SK-N-SH treated with all-trans-retinoic acid at 6 μM for 48 hours (cell line): ENCODE results near the gene EPS8.

Source experiments
- ATAC-seq: fragments of 200-7000 bp; cut with Tn5 transposase; 3 replicates; pipeline ENCODE4 v1.9.1; 2020; ENCODE audit warnings: mild to moderate bottlenecking, moderate library complexity
- ARNTL ChIP-seq: fragments of 450-650 bp; formaldehyde crosslinking; IDR thresholded peaks from 2 replicates; pipeline ENCODE4 v1.5.0; 2020; ENCODE audit warnings: low read depth, mild to moderate bottlenecking, moderate library complexity, borderline replicate concordance
- BACH2 ChIP-seq: fragments of 250-450 bp; sonication (Bioruptor Pico); IDR thresholded peaks from 2 replicates; pipeline ENCODE4 v1.9.0; 2021; ENCODE audit warnings: mild to moderate bottlenecking, borderline replicate concordance
- CREB5 ChIP-seq: fragments of 250-450 bp; sonication (Bioruptor Pico); IDR thresholded peaks from 2 replicates; pipeline ENCODE4 v1.5.1; 2020; ENCODE audit warnings: low read depth, mild to moderate bottlenecking, moderate library complexity
- CSDC2 ChIP-seq: fragments of 250-450 bp; sonication (Bioruptor Pico); IDR thresholded peaks from 2 replicates; pipeline ENCODE4 v1.5.0; 2020; ENCODE audit warnings: mild to moderate bottlenecking, moderate library complexity
- CSRNP3 ChIP-seq: fragments of 250-450 bp; sonication (Bioruptor Pico); IDR thresholded peaks from 2 replicates; pipeline ENCODE4 v1.5.1; 2021; ENCODE audit warnings: mild to moderate bottlenecking, moderate library complexity
- ESRRG ChIP-seq: fragments of 250-450 bp; sonication (Bioruptor Pico); IDR thresholded peaks from 2 replicates; pipeline ENCODE4 v1.6.1; 2021; ENCODE audit warnings: mild to moderate bottlenecking
- ISL1 ChIP-seq: fragments of 250-450 bp; sonication (Bioruptor Pico); IDR thresholded peaks from 2 replicates; pipeline ENCODE4 v2.1.2; 2022; ENCODE audit warnings: mild to moderate bottlenecking, moderate library complexity
- OSR1 ChIP-seq: fragments of 250-450 bp; sonication (Bioruptor Pico); IDR thresholded peaks from 2 replicates; pipeline ENCODE4 v1.8.0; 2022; ENCODE audit warnings: moderate library complexity, mild to moderate bottlenecking, inconsistent platforms
- PPARA ChIP-seq: fragments of 250-450 bp; sonication (Bioruptor Pico); IDR thresholded peaks from 2 replicates; pipeline ENCODE4 v1.5.0; 2020; ENCODE audit warnings: mild to moderate bottlenecking, borderline replicate concordance
- RARB ChIP-seq: fragments of 250-450 bp; sonication (Bioruptor Pico); IDR thresholded peaks from 2 replicates; pipeline ENCODE4 v1.8.0; 2021; ENCODE audit warnings: mild to moderate bottlenecking, moderate library complexity
- SNAI2 ChIP-seq: fragments of 250-450 bp; sonication (Bioruptor Pico); IDR thresholded peaks from 2 replicates; pipeline ENCODE4 v1.5.0; 2020; ENCODE audit warnings: mild to moderate bottlenecking, moderate library complexity
- TCF4 ChIP-seq: fragments of 250-450 bp; sonication (Bioruptor Pico); IDR thresholded peaks from 2 replicates; pipeline ENCODE4 v1.8.0; 2021; ENCODE audit warnings: mild to moderate bottlenecking, moderate library complexity, borderline replicate concordance
- TOX ChIP-seq: fragments of 250-450 bp; sonication (Bioruptor Pico); IDR thresholded peaks from 2 replicates; pipeline ENCODE4 v1.8.0; 2021; ENCODE audit warnings: mild to moderate bottlenecking, moderate library complexity, borderline replicate concordance
- ZC3H10 ChIP-seq: fragments of 250-450 bp; sonication (Bioruptor Pico); IDR thresholded peaks from 2 replicates; pipeline ENCODE4 v1.5.1; 2021; ENCODE audit warnings: mild to moderate bottlenecking, moderate library complexity
- ZFP3 ChIP-seq: fragments of 250-450 bp; sonication (Bioruptor Pico); IDR thresholded peaks from 2 replicates; pipeline ENCODE4 v1.5.0; 2020; ENCODE audit warnings: mild to moderate bottlenecking, moderate library complexity
- ZNF70 ChIP-seq: fragments of 450-650 bp; formaldehyde crosslinking; IDR thresholded peaks from 2 replicates; pipeline ENCODE4 v1.5.0; 2020; ENCODE audit warnings: mild to moderate bottlenecking, moderate library complexity
- ZNF8 ChIP-seq: fragments of 450-650 bp; formaldehyde crosslinking; IDR thresholded peaks from 2 replicates; pipeline ENCODE4 v1.5.0; 2020; ENCODE audit warnings: mild to moderate bottlenecking, moderate library complexity
- TF ChIP-seq, protein P1 (sequence below): fragments of 250-450 bp; sonication (Bioruptor Pico); IDR thresholded peaks from 2 replicates; pipeline ENCODE4 v1.5.0; 2020; ENCODE audit warnings: mild to moderate bottlenecking, moderate library complexity
- TF ChIP-seq, protein P2 (sequence below): fragments of 250-450 bp; sonication (Bioruptor Pico); IDR thresholded peaks from 2 replicates; pipeline ENCODE4 v1.8.0; 2020; ENCODE audit warnings: mild to moderate bottlenecking, moderate library complexity, borderline replicate concordance
- TF ChIP-seq, protein P3 (sequence below): fragments of 250-450 bp; sonication (Bioruptor Pico); IDR thresholded peaks from 2 replicates; pipeline ENCODE4 v1.8.0; 2021; ENCODE audit warnings: low read depth, mild to moderate bottlenecking, moderate library complexity, borderline replicate concordance

The EPS8 gene

GRCh38 chr12:15650399-15651128 is 138.6 kb downstream of the EPS8 start (continued):
- TF ChIP-seq, protein P1, sequence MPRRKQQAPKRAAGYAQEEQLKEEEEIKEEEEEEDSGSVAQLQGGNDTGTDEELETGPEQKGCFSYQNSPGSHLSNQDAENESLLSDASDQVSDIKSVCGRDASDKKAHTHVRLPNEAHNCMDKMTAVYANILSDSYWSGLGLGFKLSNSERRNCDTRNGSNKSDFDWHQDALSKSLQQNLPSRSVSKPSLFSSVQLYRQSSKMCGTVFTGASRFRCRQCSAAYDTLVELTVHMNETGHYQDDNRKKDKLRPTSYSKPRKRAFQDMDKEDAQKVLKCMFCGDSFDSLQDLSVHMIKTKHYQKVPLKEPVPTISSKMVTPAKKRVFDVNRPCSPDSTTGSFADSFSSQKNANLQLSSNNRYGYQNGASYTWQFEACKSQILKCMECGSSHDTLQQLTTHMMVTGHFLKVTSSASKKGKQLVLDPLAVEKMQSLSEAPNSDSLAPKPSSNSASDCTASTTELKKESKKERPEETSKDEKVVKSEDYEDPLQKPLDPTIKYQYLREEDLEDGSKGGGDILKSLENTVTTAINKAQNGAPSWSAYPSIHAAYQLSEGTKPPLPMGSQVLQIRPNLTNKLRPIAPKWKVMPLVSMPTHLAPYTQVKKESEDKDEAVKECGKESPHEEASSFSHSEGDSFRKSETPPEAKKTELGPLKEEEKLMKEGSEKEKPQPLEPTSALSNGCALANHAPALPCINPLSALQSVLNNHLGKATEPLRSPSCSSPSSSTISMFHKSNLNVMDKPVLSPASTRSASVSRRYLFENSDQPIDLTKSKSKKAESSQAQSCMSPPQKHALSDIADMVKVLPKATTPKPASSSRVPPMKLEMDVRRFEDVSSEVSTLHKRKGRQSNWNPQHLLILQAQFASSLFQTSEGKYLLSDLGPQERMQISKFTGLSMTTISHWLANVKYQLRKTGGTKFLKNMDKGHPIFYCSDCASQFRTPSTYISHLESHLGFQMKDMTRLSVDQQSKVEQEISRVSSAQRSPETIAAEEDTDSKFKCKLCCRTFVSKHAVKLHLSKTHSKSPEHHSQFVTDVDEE (CRISPR knock-in tag), result no peak
- no peak for TF ChIP-seq ZNF8 (CRISPR knock-in tag)

DNA sequence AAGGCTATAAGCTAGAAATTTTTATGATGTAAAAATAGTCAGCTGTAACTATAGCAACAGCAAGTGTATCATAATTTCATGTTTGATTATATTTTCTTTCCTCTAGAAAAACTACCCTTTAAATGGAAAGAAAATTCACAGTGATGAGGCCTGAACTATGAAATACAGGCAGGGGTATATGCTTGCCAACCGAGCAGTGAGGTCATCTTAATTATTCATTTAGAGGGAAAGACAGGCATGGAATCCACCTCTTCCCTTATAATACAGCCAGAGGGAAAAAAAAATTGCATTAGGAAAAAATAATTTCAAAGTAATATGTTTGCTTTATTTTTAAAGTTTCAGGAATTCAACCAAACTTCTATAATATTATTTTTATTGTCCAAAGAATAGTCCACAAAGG is 139.8 kb downstream of the EPS8 start:
- TF ChIP-seq ISL1 (CRISPR knock-in tag) (peak; percentile 29), TOX (no peak)
- ATAC-seq, result no peak

DNA sequence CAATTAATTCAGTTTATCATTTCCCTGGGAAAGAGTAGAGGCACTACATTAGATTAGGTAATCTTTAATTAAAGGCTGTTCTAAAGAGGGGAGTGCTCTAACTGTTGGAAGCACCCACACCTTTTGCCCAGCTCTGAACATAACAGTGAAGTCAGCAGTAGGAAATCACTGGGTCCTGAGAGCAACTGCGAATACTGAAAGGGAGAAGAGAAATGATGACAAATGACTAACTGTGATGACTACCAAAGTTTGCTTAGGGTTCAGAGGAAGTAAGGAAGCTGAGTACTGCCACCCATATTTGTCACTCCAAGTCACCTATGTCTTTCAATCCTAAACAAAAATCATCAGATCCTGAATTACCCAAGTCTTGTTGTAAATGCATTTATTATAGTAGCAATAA is 140.6 kb downstream of the EPS8 start:
- no peak for ATAC-seq
- TF ChIP-seq BACH2 (CRISPR knock-in tag) (no peak), PPARA (no peak), CREB5 (no peak)
- TF ChIP-seq, all 23 proteins: peak for 0

- TF ChIP-seq TCF4, result no peak
- no peak for TF ChIP-seq ZNF8 (CRISPR knock-in tag)
- no peak for TF ChIP-seq CSDC2
- no peak for TF ChIP-seq ESRRG (CRISPR knock-in tag)
- no peak for TF ChIP-seq CREB5
- TF ChIP-seq ZC3H10 (CRISPR knock-in tag), result no peak
- TF ChIP-seq OSR1, result no peak
- TF ChIP-seq, protein P2, sequence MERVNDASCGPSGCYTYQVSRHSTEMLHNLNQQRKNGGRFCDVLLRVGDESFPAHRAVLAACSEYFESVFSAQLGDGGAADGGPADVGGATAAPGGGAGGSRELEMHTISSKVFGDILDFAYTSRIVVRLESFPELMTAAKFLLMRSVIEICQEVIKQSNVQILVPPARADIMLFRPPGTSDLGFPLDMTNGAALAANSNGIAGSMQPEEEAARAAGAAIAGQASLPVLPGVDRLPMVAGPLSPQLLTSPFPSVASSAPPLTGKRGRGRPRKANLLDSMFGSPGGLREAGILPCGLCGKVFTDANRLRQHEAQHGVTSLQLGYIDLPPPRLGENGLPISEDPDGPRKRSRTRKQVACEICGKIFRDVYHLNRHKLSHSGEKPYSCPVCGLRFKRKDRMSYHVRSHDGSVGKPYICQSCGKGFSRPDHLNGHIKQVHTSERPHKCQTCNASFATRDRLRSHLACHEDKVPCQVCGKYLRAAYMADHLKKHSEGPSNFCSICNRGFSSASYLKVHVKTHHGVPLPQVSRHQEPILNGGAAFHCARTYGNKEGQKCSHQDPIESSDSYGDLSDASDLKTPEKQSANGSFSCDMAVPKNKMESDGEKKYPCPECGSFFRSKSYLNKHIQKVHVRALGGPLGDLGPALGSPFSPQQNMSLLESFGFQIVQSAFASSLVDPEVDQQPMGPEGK (CRISPR knock-in tag), result no peak
- TF ChIP-seq, protein P3, sequence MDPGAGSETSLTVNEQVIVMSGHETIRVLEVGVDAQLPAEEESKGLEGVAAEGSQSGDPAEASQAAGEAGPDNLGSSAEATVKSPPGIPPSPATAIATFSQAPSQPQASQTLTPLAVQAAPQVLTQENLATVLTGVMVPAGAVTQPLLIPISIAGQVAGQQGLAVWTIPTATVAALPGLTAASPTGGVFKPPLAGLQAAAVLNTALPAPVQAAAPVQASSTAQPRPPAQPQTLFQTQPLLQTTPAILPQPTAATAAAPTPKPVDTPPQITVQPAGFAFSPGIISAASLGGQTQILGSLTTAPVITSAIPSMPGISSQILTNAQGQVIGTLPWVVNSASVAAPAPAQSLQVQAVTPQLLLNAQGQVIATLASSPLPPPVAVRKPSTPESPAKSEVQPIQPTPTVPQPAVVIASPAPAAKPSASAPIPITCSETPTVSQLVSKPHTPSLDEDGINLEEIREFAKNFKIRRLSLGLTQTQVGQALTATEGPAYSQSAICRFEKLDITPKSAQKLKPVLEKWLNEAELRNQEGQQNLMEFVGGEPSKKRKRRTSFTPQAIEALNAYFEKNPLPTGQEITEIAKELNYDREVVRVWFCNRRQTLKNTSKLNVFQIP, result no peak
- TF ChIP-seq SNAI2 (CRISPR knock-in tag), result no peak
- TF ChIP-seq CSRNP3 (CRISPR knock-in tag), result no peak
- no peak for TF ChIP-seq PPARA
- TF ChIP-seq ZFP3 (CRISPR knock-in tag), result no peak
- no peak for TF ChIP-seq ARNTL (CRISPR knock-in tag)
- no peak for TF ChIP-seq TOX
- no peak for TF ChIP-seq ZNF70 (CRISPR knock-in tag)
- TF ChIP-seq RARB, result no peak
- ATAC-seq, result no peak
Measured at GRCh38 chr12:15646581-15646980, 142.6 kb downstream of the EPS8 start.
